ENCODE data around the gene SLBP. TPM values are rescaled to one million over a fixed set of nuclear protein-coding genes. Genes with fewer than 3 reads are reported as not detected.

Gene SLBP
- total and polyA plus RNA-seq, 10 of the 15 experiments (the other 5 are each of a cell fraction or from before 2014, with no cell fraction given), result 94.4 to 278 (median 158) TPM

GRCh38 chr4:1713003-1713851, 1.1 kb upstream of the SLBP start:
- BruUV-seq (replicated peaks), result TSS peak; percentile 86
- peaks cover 31% of the 10 kb centered on the region for H3K4me1 ChIP-seq (ENCODE audit: control insufficient read depth, insufficient read depth, low read length)
- ChIA-PET CTCF (interaction anchor here (1.1 to 16.2 kb wide), 3 partner anchors 10 to 20 kb away, joined by 4 to 258 read pairs (median 8); no protein-coding TSS in a partner anchor), SMC1A (ENCODE audit: uncharacterized antibody, unreplicated experiment) (interaction anchor here (0.7 to 2.5 kb wide), 4 partner anchors 11 to 20 kb away, joined by 3 to 8 read pairs (median 4); no protein-coding TSS in a partner anchor), POLR2A (interaction anchor here (0.6 to 3.4 kb wide), 6 partner anchors 9 to 823 kb away, joined by 3 to 34 read pairs (median 4); partner anchors contain the start of genes TACC3 and TMEM129), RAD21 (ENCODE audit: unreplicated experiment) (interaction anchor here (0.8 to 2.5 kb wide), 5 partner anchors 9 to 20 kb away, joined by 3 to 14 read pairs (median 6); no protein-coding TSS in a partner anchor)
- H3K27me3 ChIP-seq (replicated peaks in 1 of 2; ENCODE audit: control insufficient read depth in 2 of 2, insufficient read depth in 2 of 2, low read length in 1 of 2), result no peaks in the 10 kb centered on the region
- H3K9ac ChIP-seq (ENCODE audit: control insufficient read depth, insufficient read depth, low read length), result peak overlapping the region; percentile 97
- no peaks in the 10 kb centered on the region; the same call in 1 of the 2 replicates for H4K20me1 ChIP-seq (ENCODE audit: control insufficient read depth, insufficient read depth)
- peak overlapping the region; percentile 99 for H3K27ac ChIP-seq (ENCODE audit: control insufficient read depth, insufficient read depth)
- ATAC-seq, result peak; percentile 6
- peaks cover 79% of the 10 kb centered on the region for H3K79me2 ChIP-seq (ENCODE audit: control insufficient read depth, insufficient read depth, low read length)
- peak overlapping the region; percentile 98 for H3K4me2 ChIP-seq (ENCODE audit: control insufficient read depth, insufficient read depth)
- WGBS (ENCODE audit: insufficient coverage, insufficient replicate concordance, low lambda C conversion rate, missing lambda C conversion rate), result under 1% methylated on average over 35 of the region's 35 CpGs
- in situ Hi-C loops (cut with MboI), result no loop called here
- intact Hi-C loops (cut with micrococcal nuclease; ENCODE audit: unreplicated experiment), result loop anchor here (2.0 to 5.0 kb wide), 2 partner anchors 28 to 159 kb away; partner anchors contain the start of genes FAM53A and NSD2
- H3K9me3 ChIP-seq (replicated peaks; ENCODE audit: control insufficient read depth, insufficient read depth, low read length), result no peaks in the 10 kb centered on the region
- peaks cover 4 to 9% of the 10 kb centered on the region in 2 experiments for H3K36me3 ChIP-seq (ENCODE audit: control insufficient read depth in 2 of 2, insufficient read depth in 2 of 2, low read length in 1 of 2)
- no peak for DNase-seq (ENCODE audit: low read depth, low spot score)
- peak overlapping the region; percentile 98 for H3K4me3 ChIP-seq
- peak overlapping the region; percentile 83 for H2AFZ ChIP-seq (ENCODE audit: control insufficient read depth, low read depth, low read length)
- no peak for FAIRE-seq
- TF ChIP-seq HDGF (IDR thresholded peaks at IDR 0.05), result 0 out of 2 replicates have a peak, but pooled peaks have one; percentile 24
- peak; percentile 0 for TF ChIP-seq BCL3 (IDR thresholded peaks at IDR 0.05; ENCODE audit: borderline replicate concordance, insufficient read depth, low read depth, low read length, poor library complexity, severe bottlenecking)
- TF ChIP-seq HSF1 (IDR thresholded peaks at IDR 0.05; ENCODE audit: low read depth, low read length), result no peak
- no peak; the same call in 1 of the 2 replicates for TF ChIP-seq RFX5 (IDR thresholded peaks at IDR 0.05; ENCODE audit: low read depth, low read length)
- peak; percentile 39 to 46; a peak in 3 of 4 replicates for TF ChIP-seq IKZF2 (IDR thresholded peaks at IDR 0.05)
- TF ChIP-seq MLLT1 (IDR thresholded peaks at IDR 0.05), result peak; percentile 50; the same call in 1 of the 2 replicates
- TF ChIP-seq GABPA (IDR thresholded peaks at IDR 0.05; ENCODE audit: low read depth), result no peak
- peak; percentile 6; the same call in 1 of the 2 replicates for TF ChIP-seq HCFC1 (IDR thresholded peaks at IDR 0.05; ENCODE audit: low read length)
- TF ChIP-seq ZBTB40 (IDR thresholded peaks at IDR 0.05; ENCODE audit: borderline replicate concordance), result 0 out of 2 replicates have a peak, but pooled peaks have one; percentile 36

Measured in GM12878 (cell line).